ENCODE results near the gene AKT1.

- TF ChIP-seq CTCF (conservative IDR thresholded peaks at IDR 0.05; ENCODE audit: low read depth, low read length): no peak
- TF ChIP-seq EZH2 (IDR thresholded peaks at IDR 0.05; ENCODE audit: borderline replicate concordance, low read depth, low read length, poor library complexity, severe bottlenecking): no peak
Observed at GRCh38 chr14:104742586-104743455, 52.7 kb downstream of the AKT1 start.
